ENCODE measurements around the gene OR5AU1. TPM values are rescaled to one million over a fixed set of nuclear protein-coding genes. Genes with fewer than 3 reads are reported as not detected.

Gene OR5AU1
- total and polyA plus RNA-seq, 2 of the 13 experiments (the other 11 are each of a cell fraction or from before 2014, with no cell fraction given) = not detected

DNA sequence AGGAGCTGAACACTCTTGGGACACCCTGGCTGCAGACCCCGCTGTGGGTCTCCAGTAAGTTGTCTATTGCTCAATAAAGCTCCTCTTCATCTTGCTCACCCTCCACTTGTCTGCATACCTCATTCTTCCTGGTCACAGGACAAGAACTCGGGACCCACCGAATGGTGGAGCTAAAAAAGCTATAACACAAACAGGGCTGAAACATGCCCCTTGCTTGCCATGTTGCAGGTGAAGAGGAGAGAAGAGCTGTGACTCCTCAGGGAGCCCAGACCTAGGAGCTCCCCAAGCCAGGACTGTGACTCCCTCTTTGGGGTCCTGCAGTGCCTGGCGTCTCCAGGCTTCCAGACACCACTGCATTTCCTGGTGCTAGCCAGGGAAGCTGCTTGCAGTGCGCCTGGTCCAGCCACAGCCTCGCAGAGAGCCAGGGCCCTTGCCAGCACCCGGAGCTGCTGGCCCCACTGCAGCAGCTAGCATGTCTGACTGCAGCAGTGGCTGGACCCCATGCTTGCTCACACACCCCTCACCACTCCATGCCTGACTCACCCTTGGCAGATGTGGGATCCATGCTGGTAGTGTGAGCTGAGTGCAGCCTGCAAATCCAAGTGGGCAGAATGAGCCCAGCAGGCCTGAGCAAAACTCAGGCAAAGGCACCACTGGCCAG, 37.1 kb upstream of the OR5AU1 start (continued):
- TF ChIP-seq MAFG (CRISPR knock-in tag; IDR thresholded peaks at IDR 0.05) (no peak), EEA1 (CRISPR knock-in tag; IDR thresholded peaks at IDR 0.05; ENCODE audit: borderline replicate concordance) (no peak), AGO1 (IDR thresholded peaks at IDR 0.05; ENCODE audit: low read depth, low read length, poor library complexity, severe bottlenecking) (no peak), TBX2 (CRISPR knock-in tag; IDR thresholded peaks at IDR 0.05; ENCODE audit: borderline replicate concordance) (no peak), TCF12 (IDR thresholded peaks at IDR 0.05) (no peak), TCF12 (CRISPR knock-in tag; IDR thresholded peaks at IDR 0.05) (no peak), ZNF263 (CRISPR knock-in tag; IDR thresholded peaks at IDR 0.05) (no peak), ZNF780A (CRISPR knock-in tag; IDR thresholded peaks at IDR 0.05) (no peak), MATR3 (CRISPR knock-in tag; IDR thresholded peaks at IDR 0.05) (no peak), ZBTB7A (CRISPR knock-in tag; IDR thresholded peaks at IDR 0.05) (no peak), TAF1 (CRISPR knock-in tag; IDR thresholded peaks at IDR 0.05) (0 out of 2 replicates have a peak, but pooled peaks have one; percentile 7), ZNF17 (CRISPR knock-in tag; IDR thresholded peaks at IDR 0.05) (no peak), ZNF430 (CRISPR knock-in tag; IDR thresholded peaks at IDR 0.05) (no peak), BCL6 (CRISPR knock-in tag; IDR thresholded peaks at IDR 0.05) (no peak), PAWR (CRISPR knock-in tag; IDR thresholded peaks at IDR 0.05; ENCODE audit: borderline replicate concordance) (no peak), HOXA5 (CRISPR knock-in tag; IDR thresholded peaks at IDR 0.05) (no peak), ZNF235 (CRISPR knock-in tag; IDR thresholded peaks at IDR 0.05; ENCODE audit: borderline replicate concordance) (no peak), SP4 (CRISPR knock-in tag; IDR thresholded peaks at IDR 0.05) (peak; percentile 22; the same call in 1 of the 2 replicates), ZNF883 (CRISPR knock-in tag; IDR thresholded peaks at IDR 0.05; ENCODE audit: not compliant biosample characterization) (peak; percentile 28), KLF15 (CRISPR knock-in tag; IDR thresholded peaks at IDR 0.05; ENCODE audit: borderline replicate concordance) (no peak)
- TF ChIP-seq, protein P1, sequence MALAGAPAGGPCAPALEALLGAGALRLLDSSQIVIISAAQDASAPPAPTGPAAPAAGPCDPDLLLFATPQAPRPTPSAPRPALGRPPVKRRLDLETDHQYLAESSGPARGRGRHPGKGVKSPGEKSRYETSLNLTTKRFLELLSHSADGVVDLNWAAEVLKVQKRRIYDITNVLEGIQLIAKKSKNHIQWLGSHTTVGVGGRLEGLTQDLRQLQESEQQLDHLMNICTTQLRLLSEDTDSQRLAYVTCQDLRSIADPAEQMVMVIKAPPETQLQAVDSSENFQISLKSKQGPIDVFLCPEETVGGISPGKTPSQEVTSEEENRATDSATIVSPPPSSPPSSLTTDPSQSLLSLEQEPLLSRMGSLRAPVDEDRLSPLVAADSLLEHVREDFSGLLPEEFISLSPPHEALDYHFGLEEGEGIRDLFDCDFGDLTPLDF (CRISPR knock-in tag; IDR thresholded peaks at IDR 0.05) = no peak
- TF ChIP-seq, protein P2, sequence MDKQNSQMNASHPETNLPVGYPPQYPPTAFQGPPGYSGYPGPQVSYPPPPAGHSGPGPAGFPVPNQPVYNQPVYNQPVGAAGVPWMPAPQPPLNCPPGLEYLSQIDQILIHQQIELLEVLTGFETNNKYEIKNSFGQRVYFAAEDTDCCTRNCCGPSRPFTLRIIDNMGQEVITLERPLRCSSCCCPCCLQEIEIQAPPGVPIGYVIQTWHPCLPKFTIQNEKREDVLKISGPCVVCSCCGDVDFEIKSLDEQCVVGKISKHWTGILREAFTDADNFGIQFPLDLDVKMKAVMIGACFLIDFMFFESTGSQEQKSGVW (CRISPR knock-in tag; IDR thresholded peaks at IDR 0.05; ENCODE audit: borderline replicate concordance) = no peak
- TF ChIP-seq, protein P3, sequence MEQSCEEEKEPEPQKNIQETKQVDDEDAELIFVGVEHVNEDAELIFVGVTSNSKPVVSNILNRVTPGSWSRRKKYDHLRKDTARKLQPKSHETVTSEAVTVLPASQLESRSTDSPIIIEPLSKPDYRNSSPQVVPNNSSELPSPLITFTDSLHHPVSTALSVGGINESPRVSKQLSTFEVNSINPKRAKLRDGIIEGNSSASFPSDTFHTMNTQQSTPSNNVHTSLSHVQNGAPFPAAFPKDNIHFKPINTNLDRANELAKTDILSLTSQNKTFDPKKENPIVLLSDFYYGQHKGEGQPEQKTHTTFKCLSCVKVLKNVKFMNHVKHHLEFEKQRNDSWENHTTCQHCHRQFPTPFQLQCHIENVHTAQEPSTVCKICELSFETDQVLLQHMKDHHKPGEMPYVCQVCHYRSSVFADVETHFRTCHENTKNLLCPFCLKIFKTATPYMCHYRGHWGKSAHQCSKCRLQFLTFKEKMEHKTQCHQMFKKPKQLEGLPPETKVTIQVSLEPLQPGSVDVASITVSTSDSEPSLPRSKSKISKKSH (CRISPR knock-in tag; IDR thresholded peaks at IDR 0.05; ENCODE audit: borderline replicate concordance) = no peak
- TF ChIP-seq, protein P4, sequence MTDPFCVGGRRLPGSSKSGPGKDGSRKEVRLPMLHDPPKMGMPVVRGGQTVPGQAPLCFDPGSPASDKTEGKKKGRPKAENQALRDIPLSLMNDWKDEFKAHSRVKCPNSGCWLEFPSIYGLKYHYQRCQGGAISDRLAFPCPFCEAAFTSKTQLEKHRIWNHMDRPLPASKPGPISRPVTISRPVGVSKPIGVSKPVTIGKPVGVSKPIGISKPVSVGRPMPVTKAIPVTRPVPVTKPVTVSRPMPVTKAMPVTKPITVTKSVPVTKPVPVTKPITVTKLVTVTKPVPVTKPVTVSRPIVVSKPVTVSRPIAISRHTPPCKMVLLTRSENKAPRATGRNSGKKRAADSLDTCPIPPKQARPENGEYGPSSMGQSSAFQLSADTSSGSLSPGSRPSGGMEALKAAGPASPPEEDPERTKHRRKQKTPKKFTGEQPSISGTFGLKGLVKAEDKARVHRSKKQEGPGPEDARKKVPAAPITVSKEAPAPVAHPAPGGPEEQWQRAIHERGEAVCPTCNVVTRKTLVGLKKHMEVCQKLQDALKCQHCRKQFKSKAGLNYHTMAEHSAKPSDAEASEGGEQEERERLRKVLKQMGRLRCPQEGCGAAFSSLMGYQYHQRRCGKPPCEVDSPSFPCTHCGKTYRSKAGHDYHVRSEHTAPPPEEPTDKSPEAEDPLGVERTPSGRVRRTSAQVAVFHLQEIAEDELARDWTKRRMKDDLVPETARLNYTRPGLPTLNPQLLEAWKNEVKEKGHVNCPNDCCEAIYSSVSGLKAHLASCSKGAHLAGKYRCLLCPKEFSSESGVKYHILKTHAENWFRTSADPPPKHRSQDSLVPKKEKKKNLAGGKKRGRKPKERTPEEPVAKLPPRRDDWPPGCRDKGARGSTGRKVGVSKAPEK (CRISPR knock-in tag; IDR thresholded peaks at IDR 0.05; ENCODE audit: borderline replicate concordance) = peak; percentile 71; the same call in 1 of the 2 replicates
